SU-DHL-6 (cell line): Measurements from ENCODE around the gene MTHFSD.

Source experiments
- CTCF ChIP-seq: fragments of 200-600 bp; sonication (generic); IDR thresholded peaks from one replicate; pipeline ENCODE4 v1.5.1; 2017; ENCODE audit warnings: antibody characterized with exemption, mild to moderate bottlenecking, low read length, moderate library complexity; ENCODE audit not compliant: insufficient read depth, poor library complexity, severe bottlenecking
- EZH2phosphoT487 ChIP-seq: fragments of 200-600 bp; sonication (generic), shearing (Covaris generic); conservative IDR thresholded peaks from 2 replicates; pipeline ENCODE4 v1.6.1; 2018; ENCODE audit warnings: mild to moderate bottlenecking, antibody characterized with exemption, low read length, moderate library complexity, mixed read lengths

- TF ChIP-seq EZH2phosphoT487: no peak
- TF ChIP-seq CTCF: no peak
These were observed 35.9 kb downstream of the MTHFSD start for GRCh38 chr16:86519007-86519648.
